GM23338 (cell line): ENCODE measurements around the gene STAB2. TPM values are rescaled to one million over a fixed set of nuclear protein-coding genes. Genes with fewer than 3 reads are reported as not detected.

ENCODE experiments used
- ATAC-seq: fragments of 200-7000 bp; cut with Tn5 transposase; 3 replicates; pipeline ENCODE4 v1.9.1; 2020
- DNase-seq: peaks from one replicate; pipeline ENCODE4 v3.0.0-alpha.2; 2015; ENCODE audit warnings: low spot score
- H2AFZ ChIP-seq: fragments of 200-600 bp; sonication (generic); 2 replicates; pipeline ENCODE4 v1.8.0; 2016; ENCODE audit warnings: antibody characterized with exemption, mild to moderate bottlenecking, moderate library complexity
- H3F3A ChIP-seq: fragments of 200-600 bp; sonication (generic); replicated peaks from 2 replicates; pipeline ENCODE4 v1.8.0; 2017; ENCODE audit warnings: antibody characterized with exemption, mixed run types, low read depth
- H3K27ac ChIP-seq: fragments of 200-600 bp; sonication (generic); 2 replicates; pipeline ENCODE4 v1.6.1; 2016; ENCODE audit warnings: low read depth
- H3K27me3 ChIP-seq: fragments of 200-600 bp; sonication (generic); 2 replicates; pipeline ENCODE4 v1.8.0; 2016; ENCODE audit warnings: mild to moderate bottlenecking, mixed run types, moderate library complexity; ENCODE audit not compliant: insufficient read depth
- H3K36me3 ChIP-seq: fragments of 200-600 bp; sonication (generic); 2 replicates; pipeline ENCODE4 v1.8.0; 2016; ENCODE audit warnings: mild to moderate bottlenecking; ENCODE audit not compliant: insufficient read depth
- H3K4me1 ChIP-seq: fragments of 200-600 bp; sonication (generic); 2 replicates; pipeline ENCODE4 v1.8.0; 2016; ENCODE audit warnings: mild to moderate bottlenecking, moderate library complexity; ENCODE audit not compliant: insufficient read depth
- H3K4me2 ChIP-seq: fragments of 200-600 bp; sonication (generic); 2 replicates; pipeline ENCODE4 v1.7.1; 2017; ENCODE audit warnings: mixed run types
- H3K4me3 ChIP-seq: fragments of 200-600 bp; sonication (generic); 2 replicates; pipeline ENCODE4 v1.6.1; 2016; ENCODE audit warnings: mixed run types
- H3K79me2 ChIP-seq: fragments of 200-600 bp; sonication (generic); replicated peaks from 2 replicates; pipeline ENCODE4 v1.8.0; 2017; ENCODE audit warnings: mild to moderate bottlenecking; ENCODE audit not compliant: insufficient read depth
- H3K9me2 ChIP-seq: fragments of 200-600 bp; sonication (generic); 2 replicates; pipeline ENCODE4 v1.8.0; 2017; ENCODE audit not compliant: insufficient read depth
- H4K20me1 ChIP-seq: fragments of 200-600 bp; sonication (generic); replicated peaks from 2 replicates; pipeline ENCODE4 v1.8.0; 2017; ENCODE audit warnings: mild to moderate bottlenecking; ENCODE audit not compliant: insufficient read depth
- H3K27ac Mint-ChIP-seq: 2 replicates; pipeline ENCODE4 v1.8.0; 2020; ENCODE audit warnings: inconsistent platforms, mild to moderate bottlenecking, moderate library complexity, mixed read lengths
- H3K27me3 Mint-ChIP-seq: 3 replicates; pipeline ENCODE4 v1.8.0; 2022; ENCODE audit warnings: low read depth, mild to moderate bottlenecking, moderate library complexity, mixed read lengths, inconsistent platforms; ENCODE audit not compliant: insufficient read depth, poor library complexity
- H3K36me3 Mint-ChIP-seq: 3 replicates; pipeline ENCODE4 v1.8.0; 2021; ENCODE audit warnings: low read depth, mild to moderate bottlenecking, inconsistent platforms, moderate library complexity, mixed read lengths
- H3K4me1 Mint-ChIP-seq: 3 replicates; pipeline ENCODE4 v1.8.0; 2020; ENCODE audit warnings: mild to moderate bottlenecking, inconsistent platforms, mixed read lengths
- H3K4me3 Mint-ChIP-seq: 3 replicates; pipeline ENCODE4 v1.8.0; 2021; ENCODE audit warnings: moderate library complexity, mild to moderate bottlenecking, inconsistent platforms, mixed read lengths
- H3K9me3 Mint-ChIP-seq: 3 replicates; pipeline ENCODE4 v1.8.0; 2020; ENCODE audit warnings: moderate library complexity, mild to moderate bottlenecking, inconsistent platforms, mixed read lengths
- CREB1 ChIP-seq: fragments of 250-450 bp; sonication (Bioruptor Pico); IDR thresholded peaks from 2 replicates; pipeline ENCODE4 v1.5.0; 2020; ENCODE audit warnings: low read depth, mild to moderate bottlenecking, moderate library complexity
- CTCF ChIP-seq, 2 experiments: fragments of 200-600 bp in 1 of 2; sonication (generic) in 1 of 2; conservative IDR thresholded peaks; 2 replicates each; pipeline versions ENCODE4 v1.5.1 to v1.6.1; 2016 to 2017; ENCODE audit warnings: antibody characterized with exemption in 2 of 2, low read depth in 2 of 2, mild to moderate bottlenecking in 2 of 2, moderate library complexity in 1 of 2
- ETS1 ChIP-seq: IDR thresholded peaks from 2 replicates; pipeline ENCODE4 v1.6.1; 2016; ENCODE audit warnings: antibody characterized with exemption
- EZH2 ChIP-seq: fragments of 200-600 bp; sonication (generic); IDR thresholded peaks from one replicate; pipeline ENCODE4 v1.8.0; 2017; ENCODE audit warnings: antibody characterized with exemption, mild to moderate bottlenecking, low read depth; ENCODE audit not compliant: unreplicated experiment
- EZH2phosphoT487 ChIP-seq: fragments of 200-600 bp; sonication (generic); IDR thresholded peaks from one replicate; pipeline ENCODE4 v1.8.1; 2018; ENCODE audit warnings: antibody characterized with exemption; ENCODE audit not compliant: unreplicated experiment
- JUNB ChIP-seq: IDR thresholded peaks from one replicate; pipeline ENCODE4 v1.6.1; 2016; ENCODE audit warnings: antibody characterized with exemption; ENCODE audit not compliant: unreplicated experiment
- NANOG ChIP-seq: IDR thresholded peaks from 2 replicates; pipeline ENCODE4 v1.6.1; 2016; ENCODE audit warnings: antibody characterized with exemption, borderline replicate concordance
- POLR2AphosphoS5 ChIP-seq: IDR thresholded peaks from 2 replicates; pipeline ENCODE4 v1.6.1; 2016; ENCODE audit warnings: antibody characterized with exemption, low read depth
- REST ChIP-seq: IDR thresholded peaks from one replicate; pipeline ENCODE4 v1.6.1; 2018; ENCODE audit warnings: antibody characterized with exemption; ENCODE audit not compliant: unreplicated experiment
- STAT1 ChIP-seq: IDR thresholded peaks from one replicate; pipeline ENCODE4 v1.6.1; 2016; ENCODE audit warnings: antibody characterized with exemption; ENCODE audit not compliant: unreplicated experiment
- ZNF114 ChIP-seq: fragments of 250-450 bp; sonication (Bioruptor Pico); IDR thresholded peaks from 2 replicates; pipeline ENCODE4 v1.5.0; 2020; ENCODE audit warnings: mild to moderate bottlenecking, moderate library complexity
- ZNF331 ChIP-seq: fragments of 250-450 bp; sonication (Bioruptor Pico); IDR thresholded peaks from 2 replicates; pipeline ENCODE4 v1.5.0; 2020; ENCODE audit warnings: low read depth, mild to moderate bottlenecking, moderate library complexity
- ZNF462 ChIP-seq: fragments of 250-450 bp; sonication (Bioruptor Pico); IDR thresholded peaks from 2 replicates; pipeline ENCODE4 v1.5.0; 2020; ENCODE audit warnings: mild to moderate bottlenecking, moderate library complexity
- polyA plus RNA-seq: library from polyadenylated mRNA; unstranded; fragments of >200 nt; fragmentation: Nextera tagmentation; extraction: Ambion mirVana; gene quantifications from 2 replicates; pipeline ENCODE4 v1.2.1, GENCODE V29; 2016
- total RNA-seq: library from RNA; depleted of rRNA; stranded (reverse); fragments of >200 nt; shearing (Covaris generic); gene quantifications from 2 replicates; pipeline ENCODE4 v1.2.3, GENCODE V29; 2014

Gene STAB2
- total and polyA plus RNA-seq, 2 experiments from 2014 or later = 0.14 TPM; not detected in 1

- Mint-ChIP-seq H3K27me3 (peaks cover 7% of the 10 kb centered on the region), H3K36me3 (peaks cover 7% of the 10 kb centered on the region; the same call in 1 of the 3 replicates), H3K4me1 (peaks cover 8% of the 10 kb centered on the region; the same call in 2 of the 3 replicates), H3K27ac (no peak overlapping the region), H3K4me3 (no peak overlapping the region), H3K9me3 (no peaks in the 10 kb centered on the region)
- Histone ChIP-seq H4K20me1 (0 out of 2 replicates have a peak, but pooled peaks cover 12% of the 10 kb centered on the region), H3K4me1 (no peaks in the 10 kb centered on the region), H3F3A (no peaks in the 10 kb centered on the region), H3K9me2 (no peaks in the 10 kb centered on the region), H3K36me3 (no peaks in the 10 kb centered on the region; the same call in 1 of the 2 replicates), H3K27ac (no peak overlapping the region), H3K27me3 (no peaks in the 10 kb centered on the region), H3K79me2 (no peaks in the 10 kb centered on the region; the same call in 1 of the 2 replicates), H2AFZ (no peak overlapping the region), H3K4me3 (no peak overlapping the region), H3K4me2 (no peak overlapping the region)
- ATAC-seq (no peak), DNase-seq (no peak)
- no peak for TF ChIP-seq ZNF331 (CRISPR knock-in tag)
- TF ChIP-seq ETS1 = no peak
- TF ChIP-seq CTCF (conservative IDR thresholded peaks at IDR 0.05; ENCODE audit: low read depth in 2 of 2) = no peak
- TF ChIP-seq JUNB = no peak
- TF ChIP-seq EZH2phosphoT487 = no peak
- no peak for TF ChIP-seq CREB1
- TF ChIP-seq ZNF114 = no peak
- no peak for TF ChIP-seq ZNF462 (CRISPR knock-in tag)
- no peak for TF ChIP-seq NANOG
- no peak for TF ChIP-seq POLR2AphosphoS5
- no peak for TF ChIP-seq STAT1
- no peak for TF ChIP-seq REST
- no peak for TF ChIP-seq EZH2
Measured at GRCh38 chr12:103809154-103809553, 222.1 kb downstream of the STAB2 start.
